Suprapubic skin (tissue), 4 donors: ENCODE measurements around the gene UNKL.

Experiments used
- CTCF ChIP-seq, 2 donors: fragments of 200-600 bp in 1 of 2; fragments of 450-650 bp in 1 of 2; sonication (generic) in 1 of 2; IDR thresholded peaks; one replicate each; pipeline ENCODE4 v1.5.1; 2016 to 2019; ENCODE audit warnings: antibody characterized with exemption in 2 of 2, mild to moderate bottlenecking in 1 of 2, moderate library complexity in 1 of 2
- EP300 ChIP-seq: sonication (generic); formaldehyde crosslinking; IDR thresholded peaks from one replicate; pipeline ENCODE4 v1.6.1; 2017; ENCODE audit warnings: antibody characterized with exemption
- POLR2A ChIP-seq, 2 donors: fragments of 450-650 bp; IDR thresholded peaks; one replicate each; pipeline ENCODE4 v1.6.1; 2017; ENCODE audit warnings: antibody characterized with exemption in 2 of 2, mild to moderate bottlenecking in 2 of 2, moderate library complexity in 2 of 2
- POLR2AphosphoS5 ChIP-seq, 3 donors: sonication (generic); formaldehyde crosslinking; IDR thresholded peaks; one replicate each; pipeline ENCODE4 v1.6.1; 2017; ENCODE audit warnings: antibody characterized with exemption in 3 of 3

- TF ChIP-seq POLR2AphosphoS5 (IDR thresholded peaks at IDR 0.05) (no peak), CTCF (IDR thresholded peaks at IDR 0.05) (no peak), POLR2A (IDR thresholded peaks at IDR 0.05) (no peak), EP300 (no peak)
Observed at GRCh38 chr16:1375741-1376410, 38.6 kb downstream of the UNKL start.
